HT1080 (cell line): ENCODE results near the gene ARMC9. TPM values are rescaled to one million over a fixed set of nuclear protein-coding genes. Genes with fewer than 3 reads are reported as not detected.
A peak's percentile ranks its signal among the peaks of the same experiment; 100 is the strongest.
"Not testable (repeated sequence)": the region's sequence is repeated elsewhere in the genome, so short reads cannot be mapped to it uniquely, and the experiment has no call there.

Source experiments
- DNase-seq: peaks from one replicate; pipeline ENCODE4 v3.0.0-alpha.2; 2015; ENCODE audit warnings: low read depth
- total RNA-seq: library from RNA; depleted of rRNA; stranded (reverse); fragments of >200 nt; shearing (Covaris generic); gene quantifications from 2 replicates; pipeline ENCODE4 v1.2.3, GENCODE V29; 2014

Gene ARMC9
- total RNA-seq, 1 experiment from 2014 or later = 13.0 TPM

DNA sequence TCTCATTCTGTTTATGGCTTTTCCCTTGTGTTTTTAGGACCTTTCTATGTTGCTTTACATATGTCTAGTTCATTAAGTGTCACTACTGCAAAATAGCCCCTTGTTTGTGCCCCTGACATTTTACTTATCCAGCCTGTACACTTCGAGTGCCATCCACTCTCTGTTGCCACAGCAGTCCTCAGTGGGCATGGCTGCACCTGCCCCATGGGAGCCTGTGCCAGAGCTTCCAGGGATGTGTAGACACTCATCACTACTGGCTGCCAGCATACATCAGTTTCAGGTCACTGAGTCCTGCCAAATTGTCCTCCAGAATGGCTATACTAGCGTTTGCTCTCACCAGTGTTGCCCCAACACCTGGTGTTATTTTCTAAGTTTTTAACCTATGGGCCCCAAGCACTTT is 80.4 kb downstream of the ARMC9 start:
- no peak for DNase-seq

DNA sequence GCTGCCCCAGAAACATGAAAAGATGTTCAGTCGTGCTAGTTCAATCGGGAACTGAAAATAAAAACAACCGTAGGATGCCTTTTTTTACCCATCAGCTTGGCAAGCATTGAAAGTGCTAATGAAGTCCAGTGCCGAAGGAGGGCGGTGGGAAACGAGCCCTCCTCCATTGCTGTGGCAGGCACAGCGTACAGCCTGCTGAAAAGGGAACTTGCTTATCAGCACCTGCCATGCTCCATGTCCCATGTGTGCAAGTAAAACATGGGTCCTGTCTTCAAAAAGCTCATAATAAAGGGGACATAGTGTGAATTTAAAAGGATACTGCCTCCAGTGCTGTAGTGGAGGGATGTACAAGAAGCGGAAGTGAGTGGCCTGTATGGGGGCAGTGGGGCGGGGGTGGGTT is 82.4 kb downstream of the ARMC9 start:
- no peak for DNase-seq

DNA sequence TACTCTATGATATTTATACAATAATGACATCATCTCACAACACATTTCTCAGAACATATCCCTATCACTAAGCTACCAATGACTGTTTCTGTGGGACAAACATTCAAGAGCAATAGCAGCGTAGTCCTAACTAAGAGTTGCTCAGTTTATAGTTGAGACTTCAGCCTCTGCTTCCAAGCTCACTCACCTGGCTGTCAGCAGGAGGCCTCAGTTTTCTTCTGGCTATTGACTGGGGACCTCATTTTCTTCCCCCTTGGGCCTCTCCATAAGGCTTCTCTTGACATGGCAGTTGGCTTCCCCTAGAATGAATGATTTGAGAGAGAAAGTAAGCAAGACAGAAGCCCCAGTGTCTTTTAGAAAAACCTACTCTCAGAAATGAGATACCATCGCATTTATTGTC is 85.9 kb downstream of the ARMC9 start:
- DNase-seq = no peak

DNA sequence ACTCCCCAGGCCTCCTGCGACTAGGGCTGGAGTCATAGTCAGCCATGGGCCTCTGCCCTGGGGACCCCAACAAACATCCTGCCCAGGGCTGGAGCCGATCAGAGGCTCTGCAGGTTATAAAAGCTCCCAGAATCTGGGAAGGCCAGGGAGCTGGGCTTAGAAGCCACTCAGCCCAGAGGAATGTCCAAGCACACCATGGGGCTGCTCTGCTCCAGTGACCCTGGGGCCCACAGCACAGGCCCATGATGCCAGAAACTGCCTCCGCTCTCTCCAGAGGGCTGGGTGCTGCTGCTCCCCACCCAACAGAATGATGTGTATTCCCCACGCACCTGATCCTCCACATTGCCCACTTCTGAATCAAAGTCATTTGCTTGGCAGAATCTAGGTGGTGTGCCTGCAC is 88.5 kb downstream of the ARMC9 start:
- DNase-seq = no peak

DNA sequence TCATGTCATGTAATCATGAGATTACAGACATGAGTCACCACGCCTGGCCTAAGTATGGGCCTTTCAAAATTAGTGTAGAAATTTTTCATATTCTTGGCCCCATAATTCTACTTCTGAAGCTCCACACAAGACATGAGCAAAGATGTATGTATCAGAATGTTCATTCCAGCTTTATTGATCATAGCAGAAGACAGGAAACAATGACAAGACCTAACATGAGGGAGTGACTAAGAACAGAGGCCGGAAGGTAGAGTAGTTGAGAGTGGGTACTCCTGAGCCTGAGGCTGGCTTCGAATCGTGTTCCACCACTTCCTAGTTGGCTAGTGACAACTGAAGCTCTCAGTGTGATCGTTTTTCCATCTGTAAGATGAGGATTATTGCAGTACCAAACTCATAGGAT is 89.3 kb downstream of the ARMC9 start:
- no peak for DNase-seq

DNA sequence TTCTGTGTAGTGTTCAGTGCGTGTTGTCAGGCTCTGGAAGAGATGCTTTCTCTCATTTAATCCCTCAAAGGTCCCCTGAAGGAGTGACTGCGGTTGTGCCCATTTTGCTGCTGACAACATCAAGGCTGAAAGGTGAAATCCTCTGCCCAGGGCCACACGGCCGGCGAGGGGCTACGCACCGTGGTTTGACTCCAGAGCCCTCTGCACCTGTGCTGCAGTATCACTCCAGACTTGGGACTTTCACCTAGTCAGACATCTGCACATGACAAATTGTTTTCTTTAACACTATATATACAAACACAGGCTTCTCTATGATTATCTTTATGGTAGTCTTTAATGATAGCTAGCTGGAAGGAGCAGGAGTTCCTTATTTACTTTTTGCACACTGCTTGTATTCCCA is 90.2 kb downstream of the ARMC9 start:
- DNase-seq = no peak

DNA sequence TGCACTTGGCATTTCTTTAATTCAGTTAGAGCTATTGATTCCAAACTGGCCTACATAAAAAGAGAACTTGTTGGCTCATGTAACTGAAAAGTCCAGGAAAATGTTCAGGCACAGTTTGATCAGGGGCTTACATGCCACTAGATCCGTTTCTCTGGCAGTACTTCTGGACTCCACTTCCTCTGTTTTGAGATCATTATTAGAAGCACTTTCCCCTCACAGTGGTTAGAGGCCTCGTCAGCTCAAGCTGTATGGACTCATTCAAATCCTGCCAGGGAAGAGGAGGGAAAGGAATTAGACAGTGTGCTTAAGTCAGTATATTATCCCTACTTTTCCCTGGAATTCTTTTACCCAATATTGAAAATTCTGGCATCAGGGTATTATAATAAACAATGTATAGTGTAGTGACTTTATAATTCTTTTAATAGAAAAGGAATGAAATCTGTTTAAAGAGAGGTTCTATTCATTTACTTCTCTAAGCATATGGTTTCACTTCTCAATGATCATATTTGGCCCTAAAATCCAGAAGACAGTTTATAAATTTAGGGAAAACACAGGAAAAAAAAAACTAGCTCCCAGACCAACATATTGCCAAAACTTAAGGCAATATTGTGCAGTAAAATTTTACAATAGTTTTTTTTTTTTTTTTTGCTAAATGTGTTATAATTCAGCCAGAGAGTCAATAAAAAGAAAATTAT is 92.0 kb downstream of the ARMC9 start:
- no peak for DNase-seq

DNA sequence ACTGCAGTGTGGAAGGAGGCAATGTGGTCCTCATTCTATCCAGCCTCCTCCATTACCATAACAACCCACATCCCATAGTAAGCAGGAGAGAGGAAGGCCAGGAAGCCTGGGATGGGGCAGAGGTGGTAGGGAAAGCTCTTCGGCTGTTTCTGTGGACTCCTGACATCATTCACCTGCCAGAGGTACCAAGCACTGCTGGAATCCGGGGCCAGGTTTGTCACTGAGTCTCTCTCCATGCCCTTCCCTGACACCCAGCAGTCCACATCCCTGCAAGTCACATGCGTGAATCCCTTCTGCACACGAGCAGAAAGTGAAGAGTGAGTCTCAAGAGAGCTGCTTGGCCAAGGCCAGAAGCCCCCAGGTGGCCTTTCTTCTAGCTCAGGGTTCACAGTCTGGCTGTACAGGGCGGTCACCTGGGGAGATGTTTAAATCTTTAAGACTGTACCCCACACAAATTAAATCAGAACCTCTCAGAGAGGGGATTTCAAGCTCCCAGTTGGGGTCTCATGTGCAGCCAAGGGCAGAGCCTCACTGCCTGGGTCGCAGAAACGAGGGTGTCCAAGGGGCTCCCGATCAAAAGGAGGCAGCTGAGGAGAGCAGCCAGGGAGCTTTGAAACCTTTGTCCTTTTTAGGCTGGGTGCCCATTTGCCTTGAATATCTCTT is 94.2 kb downstream of the ARMC9 start:
- DNase-seq = no peak

DNA sequence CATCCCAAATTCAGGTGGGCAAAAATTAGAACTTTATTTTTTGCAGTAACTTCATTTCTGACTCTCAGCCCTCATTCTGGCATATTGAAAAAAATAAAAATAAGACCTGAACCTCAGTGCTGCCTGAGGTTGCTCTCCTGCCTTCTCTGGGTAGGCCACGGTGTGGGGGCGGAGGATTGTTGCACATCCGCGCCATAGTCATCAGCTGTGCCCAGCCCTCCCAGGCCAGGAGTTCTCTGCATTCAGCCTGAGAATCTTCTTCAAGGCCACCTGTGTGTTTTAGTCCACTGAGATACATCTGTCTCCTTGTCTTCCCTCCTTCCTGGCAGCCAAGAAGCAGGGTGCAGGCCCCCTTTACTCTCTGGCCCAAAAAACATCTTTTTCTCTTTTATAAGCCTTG is 94.7 kb downstream of the ARMC9 start:
- no peak for DNase-seq

DNA sequence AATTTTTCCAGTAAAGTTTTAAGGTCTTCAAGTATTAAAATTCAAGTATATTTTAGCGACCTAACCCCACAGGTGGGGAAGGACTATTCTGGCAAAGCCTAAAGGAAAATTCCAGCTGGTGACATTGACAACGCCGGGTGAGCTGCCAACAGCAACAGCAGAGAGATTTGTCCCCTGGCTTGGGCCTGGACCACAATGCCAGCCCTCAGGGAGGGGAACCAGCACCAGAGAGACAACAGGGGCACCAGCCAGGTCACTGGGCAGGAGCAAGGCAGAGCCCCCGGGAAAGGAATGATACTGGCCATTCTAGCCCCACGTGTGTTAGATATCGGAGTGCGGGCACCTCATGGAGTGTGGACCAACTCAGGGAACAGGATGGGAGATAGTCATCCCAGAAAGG is 95.7 kb downstream of the ARMC9 start:
- DNase-seq = no peak

DNA sequence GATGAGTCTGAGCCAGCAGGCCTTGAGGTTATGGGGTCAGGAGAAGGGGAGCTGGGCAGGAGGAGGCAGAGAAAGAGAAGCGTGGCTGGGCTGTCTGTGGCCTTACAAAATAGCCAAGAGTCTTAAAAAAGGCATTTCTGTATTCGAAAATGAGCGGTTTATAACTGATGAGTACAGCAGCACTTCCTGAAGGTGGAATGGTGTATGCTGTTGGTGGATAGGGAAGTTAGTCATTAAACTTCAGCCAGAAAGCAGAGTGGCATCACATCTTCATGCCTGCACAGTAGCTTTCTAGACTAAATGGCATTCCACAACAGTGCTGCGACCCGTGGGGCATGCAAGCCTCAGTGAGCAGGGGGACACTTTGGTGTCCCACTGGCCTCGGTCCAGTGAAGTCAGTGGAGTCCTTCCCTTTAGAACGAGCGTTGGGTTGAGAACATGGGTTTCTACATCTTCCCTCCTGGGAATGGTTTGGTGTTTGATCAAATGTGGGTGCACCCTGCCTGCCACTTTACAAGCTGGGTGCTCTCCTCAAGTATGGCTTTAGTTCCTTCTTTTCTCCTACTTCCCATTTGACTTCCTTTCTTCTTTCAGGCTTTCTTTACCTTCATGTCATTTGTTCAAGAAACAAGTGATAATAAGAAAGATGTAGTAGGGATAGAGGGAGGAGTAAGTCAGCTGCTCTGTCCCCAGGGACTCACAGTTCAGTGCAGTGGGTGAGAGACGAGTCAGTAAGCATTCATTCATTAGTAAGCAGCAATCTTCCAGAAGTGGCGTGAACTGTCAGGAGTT is 96.3 kb downstream of the ARMC9 start:
- no peak for DNase-seq

DNA sequence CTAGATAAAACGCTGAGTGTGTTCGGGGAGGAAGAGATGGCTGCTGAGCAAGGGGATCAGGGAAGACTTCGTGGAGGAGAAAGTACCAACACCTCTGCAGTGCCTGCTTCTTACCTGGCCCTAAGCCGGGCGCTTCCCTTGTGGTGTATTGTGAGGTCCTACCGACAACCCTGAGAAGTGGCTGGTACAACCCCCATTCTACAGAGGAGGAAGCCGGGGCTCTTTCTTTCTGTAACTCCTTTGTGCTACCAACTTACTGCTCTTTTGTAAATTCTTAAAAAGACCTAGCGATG is 96.9 kb downstream of the ARMC9 start:
- DNase-seq = no peak

DNA sequence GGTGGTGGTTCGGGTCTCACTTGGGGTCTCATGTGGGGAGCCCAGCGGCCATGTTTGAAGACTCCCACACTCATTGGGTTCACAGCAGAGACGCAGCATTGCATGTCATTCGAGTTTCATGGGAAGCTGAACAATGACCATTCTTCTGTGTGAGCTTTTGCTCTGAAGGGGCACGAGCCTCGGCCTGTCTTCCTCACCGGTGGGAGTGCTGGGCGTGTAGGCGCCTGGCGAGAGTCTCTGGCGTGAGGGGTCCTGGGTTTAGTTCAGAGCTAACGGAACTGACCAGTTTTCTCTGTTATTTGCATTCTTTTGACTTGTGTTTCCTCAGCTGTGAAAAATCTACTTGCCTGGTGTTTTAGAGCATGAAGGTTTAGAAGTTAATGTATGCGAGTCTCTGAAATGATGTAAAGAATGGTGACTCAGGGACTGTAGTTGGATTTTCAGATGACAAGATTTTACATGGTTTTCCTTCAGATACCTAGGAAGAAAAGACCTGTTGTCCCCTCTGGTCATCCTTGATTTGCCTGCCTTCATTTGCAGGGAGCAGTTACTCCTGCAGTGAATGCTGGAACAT is 98.1 kb downstream of the ARMC9 start:
- DNase-seq = no peak

DNA sequence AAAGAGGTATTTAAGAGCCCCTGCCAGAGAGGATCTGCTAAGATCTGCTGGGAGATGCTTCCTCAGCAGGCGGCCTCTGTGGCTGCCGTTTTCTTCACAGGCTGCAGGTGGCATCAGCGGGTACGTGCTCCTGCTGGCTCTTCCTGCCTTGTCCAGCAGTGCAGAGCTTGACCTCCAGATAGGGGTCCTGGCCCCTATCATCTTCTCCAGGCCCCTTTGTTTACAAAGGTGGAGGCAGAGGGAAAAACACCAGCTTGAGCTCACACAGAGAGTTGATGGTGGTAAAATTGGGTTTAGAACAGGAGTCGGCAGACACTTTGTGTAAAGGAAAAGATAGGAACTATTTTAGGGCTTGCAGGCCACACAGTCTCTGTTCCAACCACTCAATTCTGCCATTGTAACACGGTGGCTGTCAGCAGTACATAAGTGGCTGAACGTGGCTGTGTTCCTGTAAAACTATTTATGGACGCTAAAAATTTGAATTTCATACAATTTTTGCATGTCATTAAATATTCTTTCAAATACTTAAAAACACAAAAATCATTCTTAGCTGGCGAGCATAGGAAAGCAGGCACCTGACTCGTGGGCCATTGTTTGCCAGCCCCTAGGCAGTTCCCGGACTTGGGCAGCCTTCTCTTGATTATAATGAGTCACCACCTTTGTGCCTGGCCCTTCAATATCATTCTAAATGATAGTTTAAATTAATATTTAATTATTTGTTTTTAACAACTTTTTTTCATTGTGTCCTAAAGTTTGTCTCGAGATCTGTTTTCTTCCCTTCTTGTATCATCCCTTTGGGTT is 98.9 kb downstream of the ARMC9 start:
- peak; percentile 58 for DNase-seq

DNA sequence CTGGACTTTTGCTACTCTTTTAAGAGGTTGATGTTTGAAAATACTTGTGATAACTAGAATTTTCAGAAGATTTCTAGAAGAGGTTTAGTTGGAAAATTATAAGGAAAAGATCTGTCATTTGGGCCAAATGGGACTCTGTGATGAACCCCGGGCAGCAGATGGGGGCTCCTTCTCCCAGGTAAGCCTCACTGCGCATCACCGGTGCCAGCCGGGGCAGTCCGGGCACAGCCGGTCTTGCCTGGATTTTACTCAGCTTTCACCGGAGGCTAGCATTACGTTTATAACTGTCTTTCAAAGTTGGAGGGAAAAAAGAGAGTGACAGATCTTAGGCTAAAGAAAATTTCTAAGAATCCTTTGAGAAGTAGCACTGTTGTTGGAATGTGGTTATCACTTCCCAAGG is 99.7 kb downstream of the ARMC9 start:
- DNase-seq = no peak

DNA sequence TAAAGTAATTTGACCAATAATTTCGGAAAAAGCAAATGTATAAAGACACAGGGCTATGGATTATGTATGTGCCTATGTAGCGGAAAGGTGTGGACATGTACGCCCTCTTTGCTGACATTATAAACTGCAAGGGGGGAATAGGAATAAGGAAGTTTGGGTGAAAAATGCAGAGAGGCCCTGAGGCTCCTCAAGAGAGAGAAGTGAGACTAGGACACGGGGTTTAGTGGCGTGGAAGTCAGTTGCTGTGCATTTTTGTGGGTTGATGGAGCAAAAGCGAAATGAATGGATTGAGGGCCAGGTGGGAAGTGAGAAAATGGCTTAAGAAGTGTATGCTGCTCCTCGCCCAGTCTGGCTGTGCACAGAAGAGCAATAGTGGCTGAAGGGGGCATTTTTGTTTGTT is 100.8 kb downstream of the ARMC9 start:
- DNase-seq = no peak

DNA sequence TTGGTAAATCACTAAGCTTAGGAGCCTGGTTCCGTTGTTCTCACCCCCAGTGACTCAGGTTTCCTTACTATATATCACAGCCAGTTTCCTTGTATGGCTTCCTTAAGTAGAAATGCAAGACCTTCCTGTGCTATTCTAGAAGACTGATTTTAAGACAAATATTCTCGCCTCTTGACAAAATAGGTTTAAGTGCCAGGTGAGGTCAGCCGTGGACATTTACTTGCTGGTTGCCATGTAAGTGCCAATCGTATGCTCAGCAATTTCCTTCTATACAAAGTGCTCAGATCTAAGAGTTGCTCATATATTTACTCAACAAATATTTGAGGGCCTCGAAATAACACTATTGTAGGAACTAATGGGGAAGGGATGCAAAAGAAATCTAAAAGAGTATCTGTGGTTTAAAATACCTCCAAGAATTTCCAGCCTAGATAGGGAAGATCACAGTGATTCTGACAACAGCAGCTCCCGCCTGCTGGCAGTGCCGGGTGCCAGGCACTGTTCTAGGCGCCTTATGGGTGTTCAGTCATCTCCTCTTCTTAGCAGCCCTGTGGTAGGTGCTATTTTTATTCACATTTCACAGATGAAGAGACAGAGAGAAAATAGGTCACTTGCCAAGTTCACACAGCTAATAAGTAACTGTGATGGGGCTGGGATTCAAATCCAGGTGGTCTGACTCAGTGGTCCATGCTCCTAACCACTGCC is 101.7 kb downstream of the ARMC9 start:
- DNase-seq = no peak

DNA sequence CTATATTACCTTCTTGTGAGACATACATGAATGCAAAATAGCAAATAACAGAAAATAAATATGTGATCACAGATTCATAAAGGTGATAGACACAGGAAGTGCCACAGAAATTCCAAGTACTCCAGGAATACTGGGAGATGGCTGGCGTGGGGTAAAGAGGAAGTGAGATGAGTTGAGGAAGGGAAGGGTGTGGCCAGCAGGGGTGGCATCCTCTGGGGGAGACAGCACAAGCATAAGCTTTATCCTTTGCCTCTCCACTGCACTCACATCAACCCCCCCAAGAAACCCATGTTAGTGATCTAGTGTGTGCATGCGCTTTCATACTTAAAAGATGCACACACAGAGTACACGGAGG is 102.3 kb downstream of the ARMC9 start:
- DNase-seq = no peak

DNA sequence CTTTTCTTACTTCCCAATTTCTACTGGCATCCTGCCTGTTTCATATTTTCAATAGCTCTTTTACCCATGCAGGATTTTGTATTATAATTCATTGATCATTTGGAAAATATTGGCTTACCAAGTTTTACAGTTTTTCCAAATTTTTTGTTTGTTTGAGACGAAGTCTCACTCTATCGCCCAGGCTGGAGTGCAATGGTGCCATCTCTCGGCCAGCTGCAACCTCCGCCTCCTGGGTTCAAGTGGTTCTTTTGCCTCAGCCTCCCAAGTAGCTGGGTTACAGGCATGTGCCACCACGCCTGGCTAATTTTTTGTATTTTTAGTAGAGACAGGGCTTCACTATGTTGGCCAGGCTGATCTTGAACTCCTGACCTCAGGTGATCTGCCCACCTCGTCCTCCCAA is 105.8 kb downstream of the ARMC9 start:
- DNase-seq = not testable (repeated sequence)

DNA sequence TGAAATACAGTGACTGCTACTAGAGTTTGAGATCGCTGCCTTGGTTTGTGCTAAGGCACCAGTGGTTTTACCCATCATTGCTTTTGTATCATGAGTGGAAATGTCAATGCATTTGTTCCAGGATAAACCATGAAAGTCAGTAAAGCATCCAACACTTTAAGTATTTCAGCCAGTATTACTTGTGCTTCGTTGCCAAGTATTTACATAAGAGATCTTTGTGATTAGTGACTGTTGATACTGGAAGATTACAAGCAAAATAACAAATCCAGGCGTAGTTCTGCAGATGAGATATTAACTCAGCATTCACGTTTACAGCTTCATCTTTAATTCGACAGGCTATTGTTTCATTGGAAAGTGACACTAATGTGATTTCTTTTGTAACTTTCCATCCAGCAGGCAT is 106.8 kb downstream of the ARMC9 start:
- DNase-seq = no peak

DNA sequence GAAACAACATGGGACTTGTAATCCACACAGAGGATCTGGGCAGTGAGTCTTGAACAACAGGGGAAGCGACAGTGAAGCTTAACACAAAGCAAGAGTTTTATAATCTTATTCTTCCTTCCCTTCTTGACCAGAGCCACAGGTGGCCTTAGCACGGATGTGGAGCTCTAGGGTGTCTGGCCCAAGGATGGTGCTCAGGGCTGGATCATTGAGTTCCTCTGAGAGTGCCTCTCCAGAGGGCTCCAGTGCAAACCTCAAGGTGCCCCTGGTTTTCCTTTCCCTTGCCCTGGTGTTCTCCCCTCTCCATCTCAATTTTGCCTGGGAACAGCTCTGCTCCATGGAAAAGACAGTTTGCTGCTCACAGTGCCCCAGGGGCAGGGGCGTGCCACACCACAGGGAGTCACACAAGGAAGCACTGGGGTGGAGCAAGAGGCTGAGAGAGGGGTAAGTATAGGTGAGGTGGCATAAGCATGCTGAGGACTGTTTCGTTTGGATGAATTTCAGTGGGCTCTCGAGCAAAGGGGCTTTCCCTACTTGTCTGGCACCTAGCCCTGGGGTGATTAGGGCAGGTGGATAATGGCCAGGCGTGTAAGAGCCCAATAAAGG is 108.5 kb downstream of the ARMC9 start:
- DNase-seq = no peak
